ENCODE results near the gene IRF7. TPM values are rescaled to one million over a fixed set of nuclear protein-coding genes. Genes with fewer than 3 reads are reported as not detected.

Gene IRF7
- total and polyA plus RNA-seq, 12 donors: 4.5 to 48.4 (median 11.4) TPM

GRCh38 chr11:619628-620050 lies 3.9 kb upstream of the IRF7 start:
- Histone ChIP-seq H3K27ac (no peak overlapping the region), H3K4me1 (peaks cover 4 to 21% (median 14%) of the 10 kb centered on the region in 9 donors), H3K9me3 (no peaks in the 10 kb centered on the region), H3K4me3 (no peak overlapping the region), H3K36me3 (peaks cover 0 to 15% (median 0%) of the 10 kb centered on the region in 9 donors), H3K27me3 (peaks cover 0 to 14% (median 6%) of the 10 kb centered on the region in 7 donors)
- DNase-seq (peak in 1 of 2 donors; percentile 12), ATAC-seq (no peak)
- WGBS, 2 donors: 94 to 97% methylated on average over 19 to 22 of the region's 22 CpGs
- TF ChIP-seq CTCF (IDR thresholded peaks at IDR 0.05): no peak
- intact Hi-C loops (cut with DNase I): loop anchor here in 1 of 10 donors (5.0 to 10.0 kb wide), 2 partner anchors 42 to 85 kb away; partner anchors contain the start of genes HRAS, LRRC56 and PHRF1

- ATAC-seq: no peak
- Histone ChIP-seq H3K36me3 (peaks cover 0 to 20% (median 0%) of the 10 kb centered on the region in 9 donors), H3K4me1 (peaks cover 10 to 27% (median 19%) of the 10 kb centered on the region in 9 donors), H3K27me3 (peaks cover 0 to 8% (median 0%) of the 10 kb centered on the region in 7 donors), H3K27ac (no peak overlapping the region), H3K9me3 (no peaks in the 10 kb centered on the region), H3K4me3 (no peak overlapping the region)
- WGBS, 2 donors: 92 to 93% methylated on average over 24 of the region's 24 CpGs
- no peak for TF ChIP-seq CTCF (IDR thresholded peaks at IDR 0.05)
- intact Hi-C loops (cut with DNase I): loop anchor here in 1 of 10 donors (5.0 kb wide), 1 partner anchor 42 kb away; the partner anchor contains the start of gene PHRF1
- no peak for DNase-seq
Measured at GRCh38 chr11:618856-619627, 3.3 kb upstream of the IRF7 start.

DNA sequence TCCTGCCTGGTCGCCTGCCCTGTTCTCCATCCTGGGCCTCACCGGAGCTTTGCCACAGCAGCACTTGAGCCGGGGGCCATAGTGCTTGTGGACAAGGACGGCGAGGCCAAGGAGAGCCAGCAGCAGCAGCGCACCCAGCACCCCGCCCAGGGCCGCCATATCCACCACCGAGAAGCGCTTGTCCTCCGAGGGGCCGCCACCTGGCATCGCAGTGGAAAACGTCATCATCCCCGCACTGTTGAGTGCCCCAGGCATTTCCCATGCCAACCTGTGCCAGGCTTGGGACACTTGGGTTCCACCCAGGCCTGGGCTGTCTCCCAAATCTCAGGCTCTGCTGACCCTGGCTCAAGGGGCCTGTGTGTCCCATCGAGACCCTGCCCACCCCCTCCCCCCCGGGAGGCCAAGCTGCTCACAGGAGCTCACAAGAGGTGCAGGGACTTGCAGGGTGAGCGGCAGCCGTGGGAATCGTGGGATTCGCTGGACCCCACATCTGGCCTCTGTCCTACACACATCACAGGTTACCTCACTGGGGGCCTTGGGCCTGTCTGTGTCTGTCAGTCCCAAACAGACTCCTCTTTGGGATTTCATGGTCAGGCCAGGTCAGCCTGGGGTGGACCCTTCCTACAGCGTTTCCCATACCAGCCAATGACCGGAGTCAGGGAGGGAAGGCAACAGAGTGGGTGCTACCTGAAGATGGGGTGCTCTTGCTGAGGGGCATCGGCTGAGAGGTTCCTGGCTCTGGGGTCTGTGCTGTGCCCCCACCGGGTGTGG lies 2.3 kb upstream of the IRF7 start:
- Histone ChIP-seq H3K9me3 (no peaks in the 10 kb centered on the region), H3K4me3 (no peak overlapping the region), H3K36me3 (peaks cover 0 to 27% (median 3%) of the 10 kb centered on the region in 9 donors), H3K27ac (no peak overlapping the region), H3K4me1 (peaks cover 12 to 36% (median 24%) of the 10 kb centered on the region in 9 donors), H3K27me3 (no peaks in the 10 kb centered on the region)
- ATAC-seq: no peak
- intact Hi-C loops (cut with DNase I): loop anchor here in 1 of 10 donors (5.0 kb wide), 1 partner anchor 41 kb away; the partner anchor contains the start of gene PHRF1
- no peak for DNase-seq
- 93 to 94% methylated on average over 25 of the region's 25 CpGs for WGBS, 2 donors
- no peak for TF ChIP-seq CTCF (IDR thresholded peaks at IDR 0.05)
